ENCODE measurements around the gene LTA. TPM values are rescaled to one million over a fixed set of nuclear protein-coding genes. Genes with fewer than 3 reads are reported as not detected.

LTA gene, protein sequence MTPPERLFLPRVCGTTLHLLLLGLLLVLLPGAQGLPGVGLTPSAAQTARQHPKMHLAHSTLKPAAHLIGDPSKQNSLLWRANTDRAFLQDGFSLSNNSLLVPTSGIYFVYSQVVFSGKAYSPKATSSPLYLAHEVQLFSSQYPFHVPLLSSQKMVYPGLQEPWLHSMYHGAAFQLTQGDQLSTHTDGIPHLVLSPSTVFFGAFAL
- total RNA-seq (ENCODE audit: low replicate concordance) = 0.22 TPM in 1 of 2 replicates, not detected in the other
- long read RNA-seq = 0 reads

GRCh38 chr6:31572041-31572911 lies at the start of gene LTA:
TSS of gene LTA (plus strand) at chr6:31572289. CDS start at chr6:31572743, 454 bp downstream.
- Mint-ChIP-seq H3K27me3 (peaks cover 46% of the 10 kb centered on the region), H3K9me3 (no peaks in the 10 kb centered on the region), H3K4me1 (ENCODE audit: unreplicated experiment) (peaks cover 5% of the 10 kb centered on the region), H3K27ac (no peak within 1 kb of the TSS), H3K36me3 (no peaks in the 10 kb centered on the region), H3K4me3 (no peak within 1 kb of the TSS)
- DNase-seq (ENCODE audit: extremely low spot score, unreplicated experiment) = no peak
- TF ChIP-seq CTCF (conservative IDR thresholded peaks at IDR 0.05) = no peak

- no peak for DNase-seq (ENCODE audit: extremely low spot score, unreplicated experiment)
- peaks cover 15% of the 10 kb centered on the region for H3K27me3 Mint-ChIP-seq
- no peaks in the 10 kb centered on the region for H3K4me1 Mint-ChIP-seq (ENCODE audit: unreplicated experiment)
- no peak for TF ChIP-seq CTCF (conservative IDR thresholded peaks at IDR 0.05)
- H3K27ac Mint-ChIP-seq = no peak overlapping the region
- H3K4me3 Mint-ChIP-seq = no peak overlapping the region
- peaks cover 16% of the 10 kb centered on the region for H3K36me3 Mint-ChIP-seq
- H3K9me3 Mint-ChIP-seq = no peaks in the 10 kb centered on the region
Measured at GRCh38 chr6:31525553-31525931, 46.5 kb upstream of the LTA start.

- Mint-ChIP-seq H3K36me3 (peaks cover 20% of the 10 kb centered on the region), H3K4me1 (ENCODE audit: unreplicated experiment) (no peaks in the 10 kb centered on the region), H3K27me3 (peaks cover 13% of the 10 kb centered on the region), H3K27ac (no peak overlapping the region), H3K9me3 (no peaks in the 10 kb centered on the region), H3K4me3 (no peak overlapping the region)
- no peak for DNase-seq (ENCODE audit: extremely low spot score, unreplicated experiment)
- TF ChIP-seq CTCF (conservative IDR thresholded peaks at IDR 0.05) = no peak
Measured at GRCh38 chr6:31525932-31526591, 46.0 kb upstream of the LTA start.

DNA sequence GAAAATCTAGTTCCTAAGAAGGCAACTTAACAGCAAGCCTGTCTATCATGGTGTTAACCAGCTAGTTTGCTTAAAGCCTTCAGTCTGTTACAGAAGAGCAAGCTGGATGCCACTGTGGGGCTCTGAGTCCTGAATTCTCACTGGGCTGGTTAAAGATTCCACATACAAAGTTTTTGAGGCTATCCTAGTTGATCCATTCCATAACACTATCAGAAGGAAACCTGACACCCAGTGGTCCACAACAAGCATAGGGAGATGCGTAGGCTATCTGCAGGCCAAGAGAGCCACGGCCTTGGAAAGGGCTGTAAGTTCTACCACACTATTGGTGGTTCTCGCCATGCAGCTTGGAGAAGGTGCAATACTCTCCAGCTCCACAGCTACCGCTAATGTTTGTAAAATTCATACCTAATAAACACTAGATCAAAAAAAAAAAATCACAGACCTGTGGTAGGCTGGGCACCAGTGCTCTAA lies 43.7 kb upstream of the LTA start:
- Mint-ChIP-seq H3K27ac (peak overlapping the region; percentile 70), H3K9me3 (no peaks in the 10 kb centered on the region), H3K27me3 (no peaks in the 10 kb centered on the region), H3K36me3 (peaks cover 33% of the 10 kb centered on the region), H3K4me3 (no peak overlapping the region), H3K4me1 (ENCODE audit: unreplicated experiment) (peaks cover 4% of the 10 kb centered on the region)
- DNase-seq (ENCODE audit: extremely low spot score, unreplicated experiment) = no peak
- TF ChIP-seq CTCF (conservative IDR thresholded peaks at IDR 0.05) = no peak

GRCh38 chr6:31528821-31529328 lies 43.2 kb upstream of the LTA start, which contains the start of gene MCCD1:
TSS of gene MCCD1 (plus strand) at chr6:31528962. CDS start at chr6:31529015, 53 bp downstream.
- no peak for DNase-seq (ENCODE audit: extremely low spot score, unreplicated experiment)
- H3K27me3 Mint-ChIP-seq = no peaks in the 10 kb centered on the region
- H3K4me3 Mint-ChIP-seq = no peak within 1 kb of the TSS
- H3K36me3 Mint-ChIP-seq = peaks cover 36% of the 10 kb centered on the region
- H3K27ac Mint-ChIP-seq = peak within 1 kb of the TSS; percentile 70
- no peak for TF ChIP-seq CTCF (conservative IDR thresholded peaks at IDR 0.05)
- peaks cover 4% of the 10 kb centered on the region for H3K4me1 Mint-ChIP-seq (ENCODE audit: unreplicated experiment)
- H3K9me3 Mint-ChIP-seq = no peaks in the 10 kb centered on the region
